K562 (cell line): ENCODE data around the gene SLC35A2. TPM values are rescaled to one million over a fixed set of nuclear protein-coding genes. Genes with fewer than 3 reads are reported as not detected.

Source experiments
- AFF1 ChIP-seq, 2 experiments: fragments of 450-650 bp; IDR thresholded peaks; 2 replicates each; pipeline ENCODE4 v1.6.1; 2018; ENCODE audit warnings: mild to moderate bottlenecking in 2 of 2, low read depth in 1 of 2; ENCODE audit not compliant: partially characterized antibody in 2 of 2
- BHLHE40 ChIP-seq: IDR thresholded peaks from 2 replicates; pipeline ENCODE4 v1.6.1; 2011; ENCODE audit warnings: low read length, improper control_type of control experiment
- DEAF1 ChIP-seq: fragments of 450-650 bp; formaldehyde crosslinking; IDR thresholded peaks from 2 replicates; pipeline ENCODE4 v1.4.0; 2020; ENCODE audit warnings: mild to moderate bottlenecking, moderate library complexity
- ETV5 ChIP-seq: sonication (generic); formaldehyde crosslinking; IDR thresholded peaks from 2 replicates; pipeline ENCODE4 v1.4.0; 2020; ENCODE audit warnings: low read depth, mild to moderate bottlenecking, missing genetic modification reagents
- HDAC1 ChIP-seq, 2 experiments: fragments of 450-650 bp; IDR thresholded peaks; 2 replicates each; pipeline ENCODE4 v1.6.1; 2016 to 2017; ENCODE audit warnings: inconsistent platforms in 1 of 2, mild to moderate bottlenecking in 1 of 2, moderate library complexity in 1 of 2
- HMBOX1 ChIP-seq: sonication (generic); IDR thresholded peaks from 2 replicates; pipeline ENCODE4 v1.6.1; 2016
- HNRNPL ChIP-seq: fragments of 200-400 bp; formaldehyde crosslinking; IDR thresholded peaks from 2 replicates; pipeline ENCODE4 v1.6.1; 2017; ENCODE audit warnings: low read depth, mild to moderate bottlenecking, low read length
- PRDM10 ChIP-seq: fragments of 450-650 bp; IDR thresholded peaks from 2 replicates; pipeline ENCODE4 v1.6.1; 2018; ENCODE audit not compliant: partially characterized antibody
- SP1 ChIP-seq: sonication (generic); formaldehyde crosslinking; IDR thresholded peaks from 2 replicates; pipeline ENCODE4 v1.8.1; 2022; ENCODE audit warnings: mild to moderate bottlenecking, missing genetic modification reagents
- STAT6 ChIP-seq: sonication (generic); formaldehyde crosslinking; IDR thresholded peaks from 2 replicates; pipeline ENCODE4 v1.8.1; 2023; ENCODE audit warnings: mild to moderate bottlenecking, missing genetic modification reagents
- ZNF197 ChIP-seq: fragments of 200-800 bp; sonication (Bioruptor generic); IDR thresholded peaks from 2 replicates; pipeline ENCODE4 v1.6.1; 2016; ENCODE audit warnings: low read depth, missing genetic modification characterization, missing compliant biosample characterization
- ZNF316 ChIP-seq: fragments of 450-650 bp; IDR thresholded peaks from 2 replicates; pipeline ENCODE4 v1.6.1; 2016
- polyA plus RNA-seq, 8 experiments: library from polyadenylated mRNA; depleted of rRNA in 4 of 8; stranded (reverse) in 5 of 8; unstranded in 3 of 8; fragments of >200 nt; fragmentation: Nextera tagmentation in 2 of 8; fragmentation: Illumina TruSeq in 1 of 8; extraction: Ambion mirVana in 2 of 8; extraction: Trizol in 1 of 8; gene quantifications; 2 replicates each; pipeline versions ENCODE4 v1.2.1 to v1.2.3, GENCODE V29; 2011 to 2014; ENCODE audit warnings: inconsistent platforms in 1 of 8, missing spikeins in 1 of 8
- total RNA-seq, 7 experiments: library from RNA; depleted of rRNA in 6 of 7; stranded (reverse); fragments of >200 nt in 6 of 7; fragmentation: Illumina TruSeq in 2 of 7; extraction: Trizol in 2 of 7; gene quantifications; 2 replicates each; pipeline versions ENCODE4 v1.2.1 to v1.2.3, GENCODE V29; 2011 to 2021; ENCODE audit warnings: low replicate concordance in 1 of 7

Gene SLC35A2
- total and polyA plus RNA-seq, 9 of the 15 experiments (the other 6 are each of a cell fraction or from before 2014, with no cell fraction given) = 3.3 to 38.9 (median 20.0) TPM

GRCh38 chrX:48897157-48897624 is 14.3 kb downstream of the SLC35A2 start (continued):
- TF ChIP-seq DEAF1 (CRISPR knock-in tag) (no peak), SP1 (CRISPR knock-in tag) (peak; percentile 10; the same call in 1 of the 2 replicates), BHLHE40 (peak; percentile 67; the same call in 1 of the 2 replicates), PRDM10 (peak; percentile 99), HMBOX1 (0 out of 2 replicates have a peak, but pooled peaks have one; percentile 32), ETV5 (CRISPR knock-in tag) (peak; percentile 71), STAT6 (CRISPR knock-in tag) (0 out of 2 replicates have a peak, but pooled peaks have one; percentile 69), ZNF316 (no peak), AFF1 (IDR thresholded peaks at IDR 0.05; ENCODE audit: low read depth in 1 of 2, partially characterized antibody in 2 of 2) (peak in 1 of 2 experiments; percentile 43), ZNF197 (CRISPR knock-in tag) (no peak), HNRNPL (no peak), HDAC1 (IDR thresholded peaks at IDR 0.05) (peak in 1 of 2 experiments; percentile 59; a peak in 2 of 4 replicates)
